Measurements from ENCODE around the gene ZFP36L1. TPM values are rescaled to one million over a fixed set of nuclear protein-coding genes. Genes with fewer than 3 reads are reported as not detected.
A peak's percentile ranks its signal among the peaks of the same experiment; 100 is the strongest.

Gene ZFP36L1
- total and polyA plus RNA-seq, 9 of the 15 experiments (the other 6 are each of a cell fraction or from before 2014, with no cell fraction given) = 1.3 to 26.6 (median 3.7) TPM

GRCh38 chr14:68815298-68816182, 22.7 kb upstream of the ZFP36L1 start (continued):
- TF ChIP-seq, protein P1, sequence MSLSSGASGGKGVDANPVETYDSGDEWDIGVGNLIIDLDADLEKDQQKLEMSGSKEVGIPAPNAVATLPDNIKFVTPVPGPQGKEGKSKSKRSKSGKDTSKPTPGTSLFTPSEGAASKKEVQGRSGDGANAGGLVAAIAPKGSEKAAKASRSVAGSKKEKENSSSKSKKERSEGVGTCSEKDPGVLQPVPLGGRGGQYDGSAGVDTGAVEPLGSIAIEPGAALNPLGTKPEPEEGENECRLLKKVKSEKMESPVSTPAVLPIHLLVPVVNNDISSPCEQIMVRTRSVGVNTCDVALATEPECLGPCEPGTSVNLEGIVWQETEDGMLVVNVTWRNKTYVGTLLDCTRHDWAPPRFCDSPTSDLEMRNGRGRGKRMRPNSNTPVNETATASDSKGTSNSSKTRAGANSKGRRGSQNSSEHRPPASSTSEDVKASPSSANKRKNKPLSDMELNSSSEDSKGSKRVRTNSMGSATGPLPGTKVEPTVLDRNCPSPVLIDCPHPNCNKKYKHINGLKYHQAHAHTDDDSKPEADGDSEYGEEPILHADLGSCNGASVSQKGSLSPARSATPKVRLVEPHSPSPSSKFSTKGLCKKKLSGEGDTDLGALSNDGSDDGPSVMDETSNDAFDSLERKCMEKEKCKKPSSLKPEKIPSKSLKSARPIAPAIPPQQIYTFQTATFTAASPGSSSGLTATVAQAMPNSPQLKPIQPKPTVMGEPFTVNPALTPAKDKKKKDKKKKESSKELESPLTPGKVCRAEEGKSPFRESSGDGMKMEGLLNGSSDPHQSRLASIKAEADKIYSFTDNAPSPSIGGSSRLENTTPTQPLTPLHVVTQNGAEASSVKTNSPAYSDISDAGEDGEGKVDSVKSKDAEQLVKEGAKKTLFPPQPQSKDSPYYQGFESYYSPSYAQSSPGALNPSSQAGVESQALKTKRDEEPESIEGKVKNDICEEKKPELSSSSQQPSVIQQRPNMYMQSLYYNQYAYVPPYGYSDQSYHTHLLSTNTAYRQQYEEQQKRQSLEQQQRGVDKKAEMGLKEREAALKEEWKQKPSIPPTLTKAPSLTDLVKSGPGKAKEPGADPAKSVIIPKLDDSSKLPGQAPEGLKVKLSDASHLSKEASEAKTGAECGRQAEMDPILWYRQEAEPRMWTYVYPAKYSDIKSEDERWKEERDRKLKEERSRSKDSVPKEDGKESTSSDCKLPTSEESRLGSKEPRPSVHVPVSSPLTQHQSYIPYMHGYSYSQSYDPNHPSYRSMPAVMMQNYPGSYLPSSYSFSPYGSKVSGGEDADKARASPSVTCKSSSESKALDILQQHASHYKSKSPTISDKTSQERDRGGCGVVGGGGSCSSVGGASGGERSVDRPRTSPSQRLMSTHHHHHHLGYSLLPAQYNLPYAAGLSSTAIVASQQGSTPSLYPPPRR (CRISPR knock-in tag; IDR thresholded peaks at IDR 0.05; ENCODE audit: borderline replicate concordance) = no peak
- TF ChIP-seq FOXJ2 (tag; IDR thresholded peaks at IDR 0.05) = no peak
- TF ChIP-seq KAT2B (IDR thresholded peaks at IDR 0.05; ENCODE audit: low read depth, low read length) = no peak
- TF ChIP-seq E2F3 (CRISPR knock-in tag; IDR thresholded peaks at IDR 0.05) = no peak
- no peak for TF ChIP-seq ZBTB26 (CRISPR knock-in tag; IDR thresholded peaks at IDR 0.05)
- TF ChIP-seq FOXJ3 (CRISPR knock-in tag; IDR thresholded peaks at IDR 0.05) = no peak
- no peak for TF ChIP-seq KDM2B (CRISPR knock-in tag; IDR thresholded peaks at IDR 0.05)
- TF ChIP-seq, protein P2, sequence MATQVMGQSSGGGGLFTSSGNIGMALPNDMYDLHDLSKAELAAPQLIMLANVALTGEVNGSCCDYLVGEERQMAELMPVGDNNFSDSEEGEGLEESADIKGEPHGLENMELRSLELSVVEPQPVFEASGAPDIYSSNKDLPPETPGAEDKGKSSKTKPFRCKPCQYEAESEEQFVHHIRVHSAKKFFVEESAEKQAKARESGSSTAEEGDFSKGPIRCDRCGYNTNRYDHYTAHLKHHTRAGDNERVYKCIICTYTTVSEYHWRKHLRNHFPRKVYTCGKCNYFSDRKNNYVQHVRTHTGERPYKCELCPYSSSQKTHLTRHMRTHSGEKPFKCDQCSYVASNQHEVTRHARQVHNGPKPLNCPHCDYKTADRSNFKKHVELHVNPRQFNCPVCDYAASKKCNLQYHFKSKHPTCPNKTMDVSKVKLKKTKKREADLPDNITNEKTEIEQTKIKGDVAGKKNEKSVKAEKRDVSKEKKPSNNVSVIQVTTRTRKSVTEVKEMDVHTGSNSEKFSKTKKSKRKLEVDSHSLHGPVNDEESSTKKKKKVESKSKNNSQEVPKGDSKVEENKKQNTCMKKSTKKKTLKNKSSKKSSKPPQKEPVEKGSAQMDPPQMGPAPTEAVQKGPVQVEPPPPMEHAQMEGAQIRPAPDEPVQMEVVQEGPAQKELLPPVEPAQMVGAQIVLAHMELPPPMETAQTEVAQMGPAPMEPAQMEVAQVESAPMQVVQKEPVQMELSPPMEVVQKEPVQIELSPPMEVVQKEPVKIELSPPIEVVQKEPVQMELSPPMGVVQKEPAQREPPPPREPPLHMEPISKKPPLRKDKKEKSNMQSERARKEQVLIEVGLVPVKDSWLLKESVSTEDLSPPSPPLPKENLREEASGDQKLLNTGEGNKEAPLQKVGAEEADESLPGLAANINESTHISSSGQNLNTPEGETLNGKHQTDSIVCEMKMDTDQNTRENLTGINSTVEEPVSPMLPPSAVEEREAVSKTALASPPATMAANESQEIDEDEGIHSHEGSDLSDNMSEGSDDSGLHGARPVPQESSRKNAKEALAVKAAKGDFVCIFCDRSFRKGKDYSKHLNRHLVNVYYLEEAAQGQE (IDR thresholded peaks at IDR 0.05; ENCODE audit: borderline replicate concordance) = no peak
- TF ChIP-seq, protein P2 (CRISPR knock-in tag; IDR thresholded peaks at IDR 0.05; ENCODE audit: low read depth) = no peak
- 0 out of 2 replicates have a peak, but pooled peaks have one; percentile 5 for TF ChIP-seq SMAD4 (CRISPR knock-in tag; conservative IDR thresholded peaks at IDR 0.05)
- TF ChIP-seq ZNF77 (CRISPR knock-in tag; IDR thresholded peaks at IDR 0.05) = no peak
- TF ChIP-seq KDM1A (IDR thresholded peaks at IDR 0.05) = peak; percentile 51; a peak in 2 of 4 replicates
- no peak for TF ChIP-seq NFATC3 (IDR thresholded peaks at IDR 0.05)
